WTC11 (cell line): Measurements from ENCODE around the gene LCN1. TPM values are rescaled to one million over a fixed set of nuclear protein-coding genes. Genes with fewer than 3 reads are reported as not detected.

ENCODE experiments used
- ATAC-seq: fragments of 200-7000 bp; cut with Tn5 transposase; 2 replicates; pipeline ENCODE4 v1.10.0; 2021; ENCODE audit warnings: mild to moderate bottlenecking, moderate library complexity
- CTCF ChIA-PET: fragments of 300-600 bp; sonication (Branson Sonifier 250); formaldehyde crosslinking; loops from one replicate; lab custom pipeline; 2021; ENCODE audit warnings: antibody characterized with exemption; lab: Charles Lee
- POLR2A ChIA-PET: fragments of 350-600 bp; sonication (Branson Sonifier 250); formaldehyde crosslinking; loops from one replicate; lab custom pipeline; 2021; ENCODE audit warnings: antibody characterized with exemption; lab: Charles Lee
- DNase-seq: peaks from one replicate; pipeline ENCODE4 v3.0.0; 2021; ENCODE audit warnings: low spot score
- H3K27ac Mint-ChIP-seq: 2 replicates; pipeline ENCODE4 v1.8.0; 2021; ENCODE audit warnings: mixed read lengths
- H3K27me3 Mint-ChIP-seq: 2 replicates; pipeline ENCODE4 v1.8.0; 2021; ENCODE audit warnings: low read depth, mild to moderate bottlenecking, moderate library complexity, mixed read lengths
- H3K36me3 Mint-ChIP-seq: 2 replicates; pipeline ENCODE4 v1.8.0; 2021; ENCODE audit warnings: mixed read lengths
- H3K4me1 Mint-ChIP-seq: 2 replicates; pipeline ENCODE4 v1.8.0; 2022; ENCODE audit warnings: mixed read lengths
- H3K4me3 Mint-ChIP-seq: 2 replicates; pipeline ENCODE4 v1.8.0; 2021; ENCODE audit warnings: mild to moderate bottlenecking, moderate library complexity, mixed read lengths
- H3K9me3 Mint-ChIP-seq: 2 replicates; pipeline ENCODE4 v1.8.0; 2021; ENCODE audit warnings: mixed read lengths
- AFF4 ChIP-seq: sonication (generic); formaldehyde crosslinking; IDR thresholded peaks from 2 replicates; pipeline ENCODE4 v1.8.1; 2023; ENCODE audit warnings: mild to moderate bottlenecking, missing genetic modification reagents, borderline replicate concordance
- AR ChIP-seq: fragments of 250-450 bp; sonication (Bioruptor Pico); IDR thresholded peaks from 2 replicates; pipeline ENCODE4 v1.9.0; 2021; ENCODE audit warnings: mild to moderate bottlenecking
- ATF2 ChIP-seq: sonication (generic); formaldehyde crosslinking; IDR thresholded peaks from 2 replicates; pipeline ENCODE4 v1.8.1; 2022; ENCODE audit warnings: low read depth, missing genetic modification reagents, borderline replicate concordance
- CREB1 ChIP-seq: sonication (generic); formaldehyde crosslinking; IDR thresholded peaks from 2 replicates; pipeline ENCODE4 v1.8.0; 2023; ENCODE audit warnings: mild to moderate bottlenecking, missing genetic modification reagents
- E2F4 ChIP-seq: sonication (generic); formaldehyde crosslinking; IDR thresholded peaks from 2 replicates; pipeline ENCODE4 v1.8.1; 2022; ENCODE audit warnings: low read depth, mild to moderate bottlenecking, moderate library complexity, missing genetic modification reagents, borderline replicate concordance
- GRHL2 ChIP-seq: fragments of 250-450 bp; sonication (Bioruptor Pico); IDR thresholded peaks from 2 replicates; pipeline ENCODE4 v1.8.0; 2022; ENCODE audit warnings: mild to moderate bottlenecking, moderate library complexity; ENCODE audit not compliant: insufficient replicate concordance, severe bottlenecking
- JUN ChIP-seq: sonication (generic); formaldehyde crosslinking; IDR thresholded peaks from 2 replicates; pipeline ENCODE4 v1.8.0; 2023; ENCODE audit warnings: mild to moderate bottlenecking, missing genetic modification reagents
- KAT7 ChIP-seq: sonication (generic); formaldehyde crosslinking; IDR thresholded peaks from 2 replicates; pipeline ENCODE4 v1.8.1; 2023; ENCODE audit warnings: missing genetic modification reagents, mild to moderate bottlenecking, borderline replicate concordance
- MAX ChIP-seq: sonication (generic); formaldehyde crosslinking; IDR thresholded peaks from 2 replicates; pipeline ENCODE4 v1.8.0; 2022; ENCODE audit warnings: mild to moderate bottlenecking, missing genetic modification reagents
- PRRX2 ChIP-seq: fragments of 250-450 bp; sonication (Bioruptor Pico); IDR thresholded peaks from 2 replicates; pipeline ENCODE4 v1.8.0; 2021; ENCODE audit warnings: mild to moderate bottlenecking
- RELA ChIP-seq: sonication (generic); formaldehyde crosslinking; IDR thresholded peaks from 2 replicates; pipeline ENCODE4 v1.8.1; 2022; ENCODE audit warnings: missing genetic modification reagents, mild to moderate bottlenecking, borderline replicate concordance
- SOX15 ChIP-seq: fragments of 250-450 bp; sonication (Bioruptor Pico); IDR thresholded peaks from 2 replicates; pipeline ENCODE4 v1.9.0; 2021; ENCODE audit warnings: mild to moderate bottlenecking
- TCF7 ChIP-seq: sonication (generic); formaldehyde crosslinking; IDR thresholded peaks from 2 replicates; pipeline ENCODE4 v1.8.0; 2022; ENCODE audit warnings: mild to moderate bottlenecking, low read depth, missing genetic modification reagents, moderate library complexity
- USF1 ChIP-seq: sonication (generic); formaldehyde crosslinking; IDR thresholded peaks from 2 replicates; pipeline ENCODE4 v1.8.0; 2022; ENCODE audit warnings: mild to moderate bottlenecking, missing genetic modification reagents
- USF2 ChIP-seq: sonication (generic); formaldehyde crosslinking; IDR thresholded peaks from 2 replicates; pipeline ENCODE4 v1.8.1; 2023; ENCODE audit warnings: mild to moderate bottlenecking, missing genetic modification reagents, moderate library complexity
- ZNF263 ChIP-seq: sonication (generic); formaldehyde crosslinking; IDR thresholded peaks from 2 replicates; pipeline ENCODE4 v1.8.1; 2022; ENCODE audit warnings: low read depth, mild to moderate bottlenecking, moderate library complexity, missing genetic modification reagents
- total RNA-seq: library from RNA; stranded (reverse); gene quantifications from 3 replicates; pipeline ENCODE4 v1.2.3, GENCODE V29; 2021

Gene LCN1
- total RNA-seq, 1 experiment from 2014 or later, result not detected

- CTCF ChIA-PET, result no interaction called here
- Mint-ChIP-seq H3K4me3 (no peak overlapping the region), H3K27ac (no peak overlapping the region), H3K9me3 (no peaks in the 10 kb centered on the region; the same call in 1 of the 2 replicates), H3K4me1 (no peaks in the 10 kb centered on the region), H3K36me3 (peaks cover 7% of the 10 kb centered on the region), H3K27me3 (no peaks in the 10 kb centered on the region)
- POLR2A ChIA-PET, result no interaction called here
- no peak for TF ChIP-seq KAT7 (CRISPR knock-in tag)
- TF ChIP-seq PRRX2, result no peak
- TF ChIP-seq ATF2 (CRISPR knock-in tag), result no peak
- TF ChIP-seq CREB1 (CRISPR knock-in tag), result no peak
- no peak for TF ChIP-seq ZNF263 (CRISPR knock-in tag)
- TF ChIP-seq MAX (CRISPR knock-in tag), result no peak
- TF ChIP-seq GRHL2 (CRISPR knock-in tag), result no peak
- TF ChIP-seq AR (CRISPR knock-in tag), result no peak
- no peak for TF ChIP-seq RELA (CRISPR knock-in tag)
- TF ChIP-seq JUN (CRISPR knock-in tag), result no peak
- TF ChIP-seq TCF7 (CRISPR knock-in tag), result no peak
- no peak for TF ChIP-seq SOX15 (CRISPR knock-in tag)
- TF ChIP-seq AFF4 (CRISPR knock-in tag), result no peak
- TF ChIP-seq USF1 (CRISPR knock-in tag), result no peak
- TF ChIP-seq E2F4 (CRISPR knock-in tag), result no peak
- TF ChIP-seq USF2 (CRISPR knock-in tag), result no peak
- DNase-seq (no peak), ATAC-seq (no peak)
These were observed 11.8 kb upstream of the LCN1 start for GRCh38 chr9:135509458-135509857.
